Activated T-cell treated with anti-CD3 and anti-CD28 coated beads, Interleukin-2, amount 50 U/mL, for 48 hours (primary cell): ENCODE results near the gene FUT3.

Experiments used
- DNase-seq, 2 experiments: peaks; one replicate each; pipeline ENCODE4 v3.0.0-alpha.2; 2020

Gene FUT3

DNA sequence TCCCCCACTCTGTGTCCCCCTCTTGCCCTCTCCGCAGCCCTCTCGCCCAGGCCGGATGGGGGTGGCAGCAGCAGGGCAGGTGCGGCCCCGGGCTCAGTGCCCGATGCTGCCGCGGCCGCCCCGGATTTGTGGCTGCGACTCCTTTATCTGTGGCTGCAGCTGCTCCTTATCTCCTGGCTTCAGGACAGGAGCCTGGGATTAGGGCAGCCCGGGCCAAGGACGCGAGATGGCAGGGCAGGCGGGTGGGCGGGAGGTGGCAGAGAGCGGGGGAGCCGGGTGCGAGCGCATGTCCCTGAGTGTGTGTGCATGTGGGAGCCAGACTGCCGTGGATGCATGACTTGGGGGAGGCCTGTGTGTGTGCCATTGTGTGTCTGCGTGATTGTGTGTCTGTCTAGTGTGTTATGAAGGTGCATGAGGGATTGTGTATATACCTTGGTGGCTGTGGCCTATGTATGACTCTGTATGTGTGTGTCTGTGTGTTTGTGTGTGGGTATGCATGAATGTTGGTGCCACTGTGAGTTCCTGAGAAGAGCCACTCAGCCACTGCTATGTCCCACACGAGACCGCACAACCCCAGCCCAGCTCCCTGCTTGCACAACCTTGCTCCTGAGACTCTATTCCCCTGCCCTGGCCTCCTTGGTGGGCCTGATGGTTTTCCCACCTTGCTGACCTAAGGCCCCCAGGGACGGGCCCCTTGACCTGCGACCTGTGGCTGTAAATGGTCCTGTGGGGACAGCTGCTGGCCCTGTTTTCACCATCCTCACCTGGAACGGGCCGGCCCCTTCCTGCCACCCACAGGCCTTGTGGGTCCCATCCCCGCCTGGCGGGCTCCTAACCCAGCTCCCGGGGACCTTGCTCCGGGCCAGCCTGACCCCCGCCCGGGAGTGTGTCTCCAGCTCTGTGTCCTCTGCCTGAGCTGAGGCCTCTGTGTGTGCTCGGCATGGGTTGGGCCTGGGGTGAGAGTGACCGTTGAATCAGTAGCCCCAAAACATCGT is 51.7 kb downstream of the FUT3 start:
- no peak for DNase-seq

DNA sequence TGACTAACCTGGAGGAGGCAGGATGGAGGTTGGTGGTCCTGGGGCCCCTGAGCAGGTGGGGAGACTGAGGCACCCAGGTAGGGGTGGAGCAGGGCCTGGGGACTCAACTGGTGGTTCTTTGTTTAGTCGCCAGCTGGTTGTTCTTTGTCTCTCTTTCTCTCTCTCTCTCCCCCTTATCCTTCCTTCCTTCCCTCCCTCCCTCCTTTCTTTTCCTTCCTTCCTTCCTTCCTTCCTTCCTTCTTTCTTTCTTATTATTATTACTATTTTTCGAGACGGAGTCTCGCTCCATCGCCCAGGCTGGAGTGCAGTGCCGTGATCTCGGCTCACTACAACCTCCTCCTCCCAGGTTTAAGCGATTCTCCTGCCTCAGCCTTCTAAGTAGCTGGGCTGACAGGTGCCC is 53.0 kb downstream of the FUT3 start:
- no peak for DNase-seq

DNA sequence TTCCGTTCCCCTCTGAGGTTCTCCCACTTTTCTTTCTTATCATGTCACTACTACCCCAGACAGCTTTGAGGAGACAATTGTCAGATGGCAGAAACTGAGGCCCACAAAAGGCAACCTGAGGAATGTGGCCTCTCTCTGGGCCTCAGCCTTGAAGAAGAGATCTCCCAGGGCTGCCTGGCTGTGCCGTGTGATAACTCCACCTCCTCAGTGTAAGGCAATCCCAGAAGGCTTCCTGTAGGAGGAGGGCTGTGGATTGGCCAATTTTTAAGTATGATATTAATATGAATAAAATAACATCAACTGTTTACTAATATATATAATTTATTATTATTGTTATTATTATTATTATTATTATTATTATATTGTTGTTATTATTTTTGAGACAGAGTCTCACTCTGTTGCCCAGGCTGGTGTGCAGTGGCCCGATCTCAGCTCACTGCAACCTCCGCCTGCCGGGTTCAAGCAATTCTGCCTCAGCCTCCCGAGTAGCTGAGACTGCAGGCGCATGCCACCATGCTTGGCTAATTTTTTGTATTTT is 55.8 kb downstream of the FUT3 start:
- no peak for DNase-seq

DNA sequence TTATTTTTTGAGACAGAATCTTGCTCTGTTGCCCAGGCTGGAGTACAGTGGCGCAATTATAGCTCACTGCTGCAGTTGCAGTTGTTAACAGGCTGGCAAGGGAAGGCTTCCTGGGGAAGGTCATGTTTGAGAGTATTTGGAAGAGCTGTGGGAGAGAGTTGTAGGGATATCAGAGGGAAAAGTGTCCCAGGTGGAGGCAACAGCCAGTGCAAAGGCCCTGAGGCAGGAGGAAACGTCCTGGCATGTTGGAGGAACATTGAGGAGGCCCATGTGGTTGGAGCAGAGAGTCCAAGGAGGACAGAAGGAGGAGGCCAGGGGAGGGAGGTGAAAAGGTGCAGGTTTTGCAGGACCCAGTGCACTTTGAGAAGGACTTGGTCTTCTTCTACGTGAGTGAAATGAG is 58.1 kb downstream of the FUT3 start:
- DNase-seq = no peak
